HCT116 (cell line): ENCODE data around the gene CBLB. TPM values are rescaled to one million over a fixed set of nuclear protein-coding genes. Genes with fewer than 3 reads are reported as not detected.

ENCODE experiments used
- ATAC-seq: fragments of 200-7000 bp; cut with Tn5 transposase; 2 replicates; pipeline ENCODE4 v1.9.1; 2020; ENCODE audit warnings: mild to moderate bottlenecking, moderate library complexity
- BruUV-seq: library from RNA; stranded (reverse); fragments of 400-500 nt; replicated peaks from 2 replicates; lab custom pipeline; 2021; lab: Mats Ljungman, UMichigan
- CTCF ChIA-PET: fragments of 300-600 bp; sonication (Branson Sonifier 250); formaldehyde crosslinking; loops from one replicate; lab custom pipeline; 2021; ENCODE audit warnings: antibody characterized with exemption; lab: Charles Lee
- POLR2A ChIA-PET: fragments of 300-600, 350-600 bp; sonication (Branson Sonifier 250); formaldehyde crosslinking; loops from one replicate; lab custom pipeline; 2021; ENCODE audit warnings: antibody characterized with exemption; lab: Charles Lee
- RAD21 ChIA-PET, 2 experiments: fragments of 300-600 bp; sonication (Branson Sonifier 250); formaldehyde crosslinking; loops; one replicate each; lab custom pipeline; 2023; ENCODE audit warnings: low total read pairs in 2 of 2; ENCODE audit not compliant: uncharacterized antibody in 2 of 2, unreplicated experiment in 2 of 2, low non-redundant PET in 1 of 2; lab: Charles Lee
- DNase-seq: peaks from one replicate; pipeline ENCODE4 v3.0.0-alpha.2; 2010; ENCODE audit warnings: low read depth, low spot score
- H2AFZ ChIP-seq: fragments of 200-600 bp; shearing (Covaris generic), sonication (generic); 2 replicates; pipeline ENCODE4 v1.6.1; 2017; ENCODE audit warnings: low read depth, mixed run types, mixed read lengths, antibody characterized with exemption, low read length; ENCODE audit not compliant: poor library complexity, severe bottlenecking
- H3K27ac ChIP-seq: 2 replicates; pipeline ENCODE4 v1.5.1; 2012; ENCODE audit warnings: low read depth, low read length
- H3K27me3 ChIP-seq: fragments of 200-600 bp; sonication (generic); 2 replicates; pipeline ENCODE4 v1.6.1; 2016; ENCODE audit warnings: mixed run types, low read length, mixed read lengths; ENCODE audit not compliant: insufficient read depth
- H3K36me3 ChIP-seq, 2 experiments: fragments of 200-500 bp in 1 of 2; fragments of 200-600 bp in 1 of 2; sonication (Bioruptor generic) in 1 of 2; sonication (generic) in 1 of 2; 2 replicates each; pipeline versions ENCODE4 v1.5.1 to v1.6.1; 2014 to 2016; ENCODE audit warnings: low read length in 2 of 2, inconsistent platforms in 1 of 2, mixed read lengths in 1 of 2, mixed run types in 1 of 2; ENCODE audit not compliant: insufficient read depth in 2 of 2, control insufficient read depth in 1 of 2
- H3K4me1 ChIP-seq, 2 experiments: fragments of 200-600 bp in 1 of 2; sonication (generic) in 1 of 2; 2 replicates each; pipeline versions ENCODE4 v1.5.1 to v1.6.1; 2012 to 2017; ENCODE audit warnings: low read length in 2 of 2, inconsistent platforms in 1 of 2, mild to moderate bottlenecking in 1 of 2, mixed read lengths in 1 of 2, mixed run types in 1 of 2, moderate library complexity in 1 of 2; ENCODE audit not compliant: insufficient read depth in 2 of 2, control insufficient read depth in 1 of 2
- H3K4me2 ChIP-seq: fragments of 200-600 bp; sonication (generic); 2 replicates; pipeline ENCODE4 v1.6.1; 2017; ENCODE audit warnings: mixed run types, low read length, mixed read lengths
- H3K4me3 ChIP-seq, 2 experiments: fragments of 200-600 bp in 1 of 2; sonication (generic) in 1 of 2; replicated peaks in 1 of 2; 2 replicates each; pipeline ENCODE4 v1.5.1; 2011 to 2016; ENCODE audit warnings: low read length in 2 of 2, control low read depth in 1 of 2, low read depth in 1 of 2, mild to moderate bottlenecking in 1 of 2, mixed read lengths in 1 of 2, mixed run types in 1 of 2
- H3K79me2 ChIP-seq: fragments of 200-600 bp; sonication (generic); 2 replicates; pipeline ENCODE4 v1.6.1; 2017; ENCODE audit warnings: mild to moderate bottlenecking, mixed run types, low read length, moderate library complexity, mixed read lengths; ENCODE audit not compliant: insufficient read depth
- H3K9ac ChIP-seq: fragments of 200-600 bp; sonication (generic); 2 replicates; pipeline ENCODE4 v1.6.1; 2016; ENCODE audit warnings: low read length, mixed read lengths
- H3K9me2 ChIP-seq: fragments of 200-600 bp; sonication (generic), shearing (Covaris generic); 2 replicates; pipeline ENCODE4 v1.6.1; 2017; ENCODE audit warnings: mixed run types, mild to moderate bottlenecking, moderate library complexity; ENCODE audit not compliant: insufficient read depth
- H3K9me3 ChIP-seq, 2 experiments: fragments of 200-500 bp in 1 of 2; fragments of 200-600 bp in 1 of 2; sonication (Bioruptor generic) in 1 of 2; sonication (generic) in 1 of 2; 2 replicates each; pipeline ENCODE4 v1.6.1; 2014 to 2017; ENCODE audit warnings: low read length in 2 of 2, mixed read lengths in 2 of 2, inconsistent platforms in 1 of 2, low read depth in 1 of 2, mild to moderate bottlenecking in 1 of 2, mixed run types in 1 of 2, moderate library complexity in 1 of 2; ENCODE audit not compliant: control insufficient read depth in 1 of 2, insufficient read depth in 1 of 2
- H4K20me1 ChIP-seq: fragments of 200-600 bp; sonication (generic), shearing (Covaris generic); 2 replicates; pipeline ENCODE4 v1.6.1; 2017; ENCODE audit warnings: mixed run types, mild to moderate bottlenecking, moderate library complexity; ENCODE audit not compliant: insufficient read depth
- CBX3 ChIP-seq: IDR thresholded peaks from 2 replicates; pipeline ENCODE4 v1.6.1; 2012; ENCODE audit warnings: low read depth
- EGR1 ChIP-seq: IDR thresholded peaks from 2 replicates; pipeline ENCODE4 v1.6.1; 2012; ENCODE audit warnings: low read depth
- ELF1 ChIP-seq: IDR thresholded peaks from 2 replicates; pipeline ENCODE4 v1.6.1; 2012; ENCODE audit warnings: low read depth, borderline replicate concordance
- EZH2 ChIP-seq: fragments of 200-600 bp; sonication (generic); IDR thresholded peaks from 2 replicates; pipeline ENCODE4 v1.6.1; 2017; ENCODE audit warnings: antibody characterized with exemption, mixed run types
- EZH2phosphoT487 ChIP-seq: fragments of 200-600 bp; IDR thresholded peaks from 2 replicates; pipeline ENCODE4 v1.6.1; 2018; ENCODE audit warnings: antibody characterized with exemption, borderline replicate concordance
- FOSL1 ChIP-seq: IDR thresholded peaks from 2 replicates; pipeline ENCODE4 v1.6.1; 2012; ENCODE audit warnings: low read depth
- MAX ChIP-seq: IDR thresholded peaks from 2 replicates; pipeline ENCODE4 v1.6.1; 2012
- POLR2AphosphoS5 ChIP-seq: IDR thresholded peaks from 2 replicates; pipeline ENCODE4 v1.6.1; 2011; ENCODE audit warnings: mild to moderate bottlenecking, low read depth, low read length, moderate library complexity
- RAD21 ChIP-seq: IDR thresholded peaks from 2 replicates; pipeline ENCODE4 v1.6.1; 2012; ENCODE audit warnings: low read depth, mild to moderate bottlenecking
- SP1 ChIP-seq: IDR thresholded peaks from 2 replicates; pipeline ENCODE4 v1.6.1; 2012; ENCODE audit warnings: low read depth
- TCF7L2 ChIP-seq: IDR thresholded peaks from 2 replicates; pipeline ENCODE4 v1.7.0; 2011; ENCODE audit warnings: borderline replicate concordance, inconsistent platforms; ENCODE audit not compliant: insufficient read depth, insufficient read length; ENCODE audit errors: extremely low read depth
- YY1 ChIP-seq: IDR thresholded peaks from 2 replicates; pipeline ENCODE4 v1.6.1; 2011; ENCODE audit warnings: low read length, low read depth, moderate library complexity, mild to moderate bottlenecking; ENCODE audit not compliant: insufficient replicate concordance; ENCODE audit errors: extremely low read depth
- ZFX ChIP-seq: fragments of 450-650 bp; IDR thresholded peaks from 2 replicates; pipeline ENCODE4 v1.6.1; 2017
- ZNF274 ChIP-seq: fragments of 200-500 bp; sonication (Bioruptor generic); IDR thresholded peaks from 2 replicates; pipeline ENCODE4 v1.6.1; 2014; ENCODE audit warnings: mild to moderate bottlenecking, low read depth, low read length, inconsistent platforms
- intact Hi-C: fragments of 100-400 bp; cut with micrococcal nuclease; formaldehyde crosslinking; loops from 2 replicates; pipeline ENCODE4 v1.10.0; 2022
- total RNA-seq: library from RNA; stranded (reverse); gene quantifications from one replicate; pipeline ENCODE4 v1.2.1, GENCODE V29; 2021; ENCODE audit not compliant: unreplicated experiment
- TF ChIP-seq, protein P1 (sequence below): IDR thresholded peaks from 2 replicates; pipeline ENCODE4 v1.6.1; 2012
- TF ChIP-seq, protein P2 (sequence below): IDR thresholded peaks from 2 replicates; pipeline ENCODE4 v1.6.1; 2011; ENCODE audit warnings: mild to moderate bottlenecking, low read length, moderate library complexity; ENCODE audit not compliant: insufficient replicate concordance; ENCODE audit errors: extremely low read depth
- TF ChIP-seq, protein P3 (sequence below): IDR thresholded peaks from 2 replicates; pipeline ENCODE4 v1.6.1; 2012; ENCODE audit warnings: low read depth

Gene CBLB
- total RNA-seq, 1 experiment from 2014 or later: 10.4 TPM

- DNase-seq (no peak), ATAC-seq (no peak)
- Histone ChIP-seq H3K9me2 (no peaks in the 10 kb centered on the region), H3K36me3 (no peaks in the 10 kb centered on the region), H3K4me2 (no peak overlapping the region), H4K20me1 (no peaks in the 10 kb centered on the region), H2AFZ (no peak overlapping the region), H3K27me3 (no peaks in the 10 kb centered on the region), H3K79me2 (no peaks in the 10 kb centered on the region), H3K27ac (no peak overlapping the region), H3K9me3 (no peaks in the 10 kb centered on the region), H3K4me1 (no peaks in the 10 kb centered on the region), H3K4me3 (no peak overlapping the region), H3K9ac (no peak overlapping the region)
- intact Hi-C loops: no loop called here
- ChIA-PET POLR2A (no interaction called here), RAD21 (no interaction called here), CTCF (no interaction called here)
- no peak for TF ChIP-seq RAD21
- no peak for TF ChIP-seq ZNF274
- TF ChIP-seq, protein P1, sequence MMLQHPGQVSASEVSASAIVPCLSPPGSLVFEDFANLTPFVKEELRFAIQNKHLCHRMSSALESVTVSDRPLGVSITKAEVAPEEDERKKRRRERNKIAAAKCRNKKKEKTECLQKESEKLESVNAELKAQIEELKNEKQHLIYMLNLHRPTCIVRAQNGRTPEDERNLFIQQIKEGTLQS: no peak
- no peak for TF ChIP-seq MAX
- no peak for TF ChIP-seq ELF1
- no peak for TF ChIP-seq EGR1
- no peak for TF ChIP-seq ZFX
- TF ChIP-seq, protein P2, sequence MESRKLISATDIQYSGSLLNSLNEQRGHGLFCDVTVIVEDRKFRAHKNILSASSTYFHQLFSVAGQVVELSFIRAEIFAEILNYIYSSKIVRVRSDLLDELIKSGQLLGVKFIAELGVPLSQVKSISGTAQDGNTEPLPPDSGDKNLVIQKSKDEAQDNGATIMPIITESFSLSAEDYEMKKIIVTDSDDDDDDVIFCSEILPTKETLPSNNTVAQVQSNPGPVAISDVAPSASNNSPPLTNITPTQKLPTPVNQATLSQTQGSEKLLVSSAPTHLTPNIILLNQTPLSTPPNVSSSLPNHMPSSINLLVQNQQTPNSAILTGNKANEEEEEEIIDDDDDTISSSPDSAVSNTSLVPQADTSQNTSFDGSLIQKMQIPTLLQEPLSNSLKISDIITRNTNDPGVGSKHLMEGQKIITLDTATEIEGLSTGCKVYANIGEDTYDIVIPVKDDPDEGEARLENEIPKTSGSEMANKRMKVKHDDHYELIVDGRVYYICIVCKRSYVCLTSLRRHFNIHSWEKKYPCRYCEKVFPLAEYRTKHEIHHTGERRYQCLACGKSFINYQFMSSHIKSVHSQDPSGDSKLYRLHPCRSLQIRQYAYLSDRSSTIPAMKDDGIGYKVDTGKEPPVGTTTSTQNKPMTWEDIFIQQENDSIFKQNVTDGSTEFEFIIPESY: no peak
- no peak for TF ChIP-seq SP1
- TF ChIP-seq TCF7L2: no peak
- no peak for TF ChIP-seq POLR2AphosphoS5
- no peak for TF ChIP-seq CBX3
- TF ChIP-seq EZH2: no peak
- no peak for TF ChIP-seq FOSL1
- TF ChIP-seq YY1: no peak
- TF ChIP-seq, protein P3, sequence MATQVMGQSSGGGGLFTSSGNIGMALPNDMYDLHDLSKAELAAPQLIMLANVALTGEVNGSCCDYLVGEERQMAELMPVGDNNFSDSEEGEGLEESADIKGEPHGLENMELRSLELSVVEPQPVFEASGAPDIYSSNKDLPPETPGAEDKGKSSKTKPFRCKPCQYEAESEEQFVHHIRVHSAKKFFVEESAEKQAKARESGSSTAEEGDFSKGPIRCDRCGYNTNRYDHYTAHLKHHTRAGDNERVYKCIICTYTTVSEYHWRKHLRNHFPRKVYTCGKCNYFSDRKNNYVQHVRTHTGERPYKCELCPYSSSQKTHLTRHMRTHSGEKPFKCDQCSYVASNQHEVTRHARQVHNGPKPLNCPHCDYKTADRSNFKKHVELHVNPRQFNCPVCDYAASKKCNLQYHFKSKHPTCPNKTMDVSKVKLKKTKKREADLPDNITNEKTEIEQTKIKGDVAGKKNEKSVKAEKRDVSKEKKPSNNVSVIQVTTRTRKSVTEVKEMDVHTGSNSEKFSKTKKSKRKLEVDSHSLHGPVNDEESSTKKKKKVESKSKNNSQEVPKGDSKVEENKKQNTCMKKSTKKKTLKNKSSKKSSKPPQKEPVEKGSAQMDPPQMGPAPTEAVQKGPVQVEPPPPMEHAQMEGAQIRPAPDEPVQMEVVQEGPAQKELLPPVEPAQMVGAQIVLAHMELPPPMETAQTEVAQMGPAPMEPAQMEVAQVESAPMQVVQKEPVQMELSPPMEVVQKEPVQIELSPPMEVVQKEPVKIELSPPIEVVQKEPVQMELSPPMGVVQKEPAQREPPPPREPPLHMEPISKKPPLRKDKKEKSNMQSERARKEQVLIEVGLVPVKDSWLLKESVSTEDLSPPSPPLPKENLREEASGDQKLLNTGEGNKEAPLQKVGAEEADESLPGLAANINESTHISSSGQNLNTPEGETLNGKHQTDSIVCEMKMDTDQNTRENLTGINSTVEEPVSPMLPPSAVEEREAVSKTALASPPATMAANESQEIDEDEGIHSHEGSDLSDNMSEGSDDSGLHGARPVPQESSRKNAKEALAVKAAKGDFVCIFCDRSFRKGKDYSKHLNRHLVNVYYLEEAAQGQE: no peak
- TF ChIP-seq EZH2phosphoT487: no peak
- BruUV-seq: no TSS peak
Measured at GRCh38 chr3:105634708-105635107, 234.1 kb downstream of the CBLB start.
